NCI-H128 (cell line): Measurements from ENCODE around the gene HLA-C.
"Not testable (repeated sequence)": the region's sequence is repeated elsewhere in the genome, so short reads cannot be mapped to it uniquely, and the experiment has no call there.

Source experiments
- DNase-seq: peaks from one replicate; lab custom pipeline; 2025; ENCODE audit not compliant: unreplicated experiment; lab: John Stamatoyannopoulos, UW

HLA-C gene

DNA sequence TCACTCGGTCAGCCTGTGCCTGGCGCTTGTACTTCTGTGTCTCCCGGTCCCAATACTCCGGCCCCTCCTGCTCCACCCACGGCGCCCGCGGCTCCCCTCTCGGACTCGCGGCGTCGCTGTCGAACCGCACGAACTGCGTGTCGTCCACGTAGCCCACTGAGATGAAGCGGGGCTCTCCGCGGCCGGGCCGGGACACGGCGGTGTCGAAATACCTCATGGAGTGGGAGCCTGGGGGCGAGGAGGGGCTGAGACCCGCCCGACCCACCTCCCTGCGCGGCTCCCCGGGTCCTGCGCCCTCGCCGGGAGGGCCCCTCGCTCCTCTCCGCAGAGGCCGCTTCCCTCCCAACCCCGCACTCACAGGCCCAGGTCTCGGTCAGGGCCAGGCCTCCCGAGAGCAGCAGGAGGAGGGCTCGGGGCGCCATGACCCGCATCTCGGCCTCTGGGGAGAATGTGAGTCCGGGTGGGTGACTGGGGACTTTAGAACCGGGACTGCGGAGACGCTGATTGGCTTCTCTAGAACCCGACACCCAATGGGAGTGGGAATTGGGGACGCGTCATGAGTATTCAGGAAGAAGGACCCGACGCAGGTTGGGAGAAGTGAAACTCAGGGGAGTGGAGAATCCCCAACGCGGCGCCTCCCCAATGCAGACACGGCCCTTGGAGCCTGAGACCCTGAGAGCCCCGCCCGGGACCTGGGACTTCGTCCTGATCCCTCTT lies at the start of gene HLA-C:
Gene HLA-C, minus strand, starts transcription at position 452 of the 717 bp plus-strand sequence. Its CDS starts 21 bp downstream, at position 431.
- DNase-seq, result peak; percentile 5

- no peak for DNase-seq
Measured at GRCh38 chr6:31321005-31321707, 49.3 kb upstream of the HLA-C start.

- DNase-seq, result no peak
Measured at GRCh38 chr6:31317036-31317435, 45.1 kb upstream of the HLA-C start.

DNA sequence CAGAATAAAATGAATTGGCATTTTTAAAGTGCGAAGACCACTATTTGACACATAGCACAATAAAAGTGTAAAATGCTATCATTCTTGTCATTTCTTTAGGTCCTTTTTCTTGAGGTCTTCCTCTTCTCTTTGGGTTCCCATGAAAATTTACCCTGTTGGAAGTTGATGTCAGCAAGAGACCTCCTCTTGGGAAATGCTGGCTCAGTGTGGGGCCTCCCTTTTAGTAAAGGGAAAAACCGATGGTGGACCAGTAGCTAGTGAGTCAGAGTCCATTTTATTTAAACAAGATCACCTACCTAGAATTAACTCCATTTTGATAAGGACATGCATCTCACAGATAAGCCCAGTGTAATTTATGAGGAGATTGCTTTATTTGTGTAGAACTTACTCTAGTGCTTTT lies 37.7 kb upstream of the HLA-C start:
- no peak for DNase-seq

GRCh38 chr6:31308845-31309175 lies 36.9 kb upstream of the HLA-C start:
- no peak for DNase-seq

GRCh38 chr6:31308050-31308844 lies 36.4 kb upstream of the HLA-C start:
- DNase-seq, result no peak

GRCh38 chr6:31307669-31308049 lies 35.8 kb upstream of the HLA-C start:
- no peak for DNase-seq

- no peak for DNase-seq
Measured at GRCh38 chr6:31305703-31306219, 33.9 kb upstream of the HLA-C start.

DNA sequence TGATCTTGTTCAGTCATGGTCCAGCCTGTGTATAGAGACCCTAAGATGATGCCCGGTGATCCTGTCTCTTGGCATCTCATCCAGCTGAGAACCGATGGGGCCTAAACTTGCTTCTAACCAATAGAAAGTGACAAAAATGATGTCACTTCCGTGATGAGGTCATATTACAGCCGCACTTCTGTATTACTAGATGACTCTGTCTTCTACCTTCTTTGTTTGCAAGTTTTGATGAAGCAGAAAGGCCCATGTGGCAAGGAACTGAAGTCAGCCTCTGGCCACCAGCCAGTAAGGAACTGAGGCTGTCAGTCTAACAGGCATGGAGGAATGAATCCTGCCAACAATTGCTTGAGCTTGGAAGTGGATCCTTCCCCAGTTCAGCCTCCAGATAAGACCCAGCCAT lies 32.8 kb upstream of the HLA-C start:
- no peak for DNase-seq

GRCh38 chr6:31300797-31301196 lies 28.9 kb upstream of the HLA-C start:
- no peak for DNase-seq

DNA sequence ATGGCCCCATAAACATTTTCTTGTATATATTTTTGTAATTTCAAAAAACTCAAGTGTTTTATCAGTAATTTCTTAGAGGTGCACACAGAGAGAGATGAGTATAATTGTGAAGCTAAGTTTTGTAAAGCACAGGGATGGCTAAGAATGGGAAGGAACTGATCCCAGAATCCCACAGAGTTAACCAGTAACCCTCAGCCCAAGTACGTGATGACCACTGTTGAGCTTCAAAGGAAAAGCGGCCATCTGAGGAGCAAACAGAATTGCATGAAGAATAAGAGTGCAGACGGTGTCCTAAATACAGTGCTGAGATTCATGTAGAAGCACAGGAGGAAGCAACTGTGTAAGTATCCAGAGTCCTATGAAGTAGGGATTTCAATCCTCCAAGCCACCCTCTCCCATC lies 28.1 kb upstream of the HLA-C start:
- no peak for DNase-seq

DNA sequence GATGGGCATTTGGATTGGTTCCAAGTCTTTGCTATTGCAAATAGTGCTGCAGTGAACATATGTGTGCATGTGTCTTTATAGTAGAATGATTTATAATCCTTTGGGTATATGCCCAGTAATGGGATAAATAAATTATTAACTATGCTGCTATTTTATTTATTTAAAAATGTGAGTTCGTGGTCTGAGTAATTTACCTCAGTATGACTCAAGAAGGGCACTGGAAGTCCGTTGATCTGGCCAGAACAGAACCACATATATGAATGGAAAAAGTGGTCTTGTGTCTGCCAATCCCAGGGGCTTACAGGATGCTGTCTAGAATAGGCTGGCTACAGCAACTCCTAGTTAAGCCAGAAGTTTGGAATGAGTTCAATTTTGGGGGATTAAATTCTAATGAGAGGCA lies 27.6 kb upstream of the HLA-C start:
- DNase-seq, result no peak

GRCh38 chr6:31294056-31294455 lies 22.2 kb upstream of the HLA-C start:
- no peak for DNase-seq

DNA sequence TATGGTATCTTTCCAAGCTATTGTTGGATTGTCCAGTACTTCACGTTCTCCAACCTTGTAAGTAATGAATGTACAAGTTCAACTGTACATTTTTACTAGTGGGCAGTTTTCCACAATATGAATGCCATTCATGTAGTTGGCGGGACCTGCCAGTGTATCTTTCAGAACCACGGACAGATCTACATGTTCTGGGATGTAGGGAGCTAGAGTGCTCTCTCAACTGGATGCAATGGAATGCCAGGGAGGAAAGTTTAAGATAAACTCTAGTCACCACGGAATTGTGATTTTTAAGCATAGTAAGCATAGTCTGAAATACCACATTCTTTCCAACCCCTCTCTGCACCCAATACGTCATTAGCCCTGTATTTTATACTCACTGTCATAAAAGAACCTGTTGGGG lies 21.5 kb upstream of the HLA-C start:
- no peak for DNase-seq

GRCh38 chr6:31289788-31290187 lies 17.9 kb upstream of the HLA-C start:
- no peak for DNase-seq

DNA sequence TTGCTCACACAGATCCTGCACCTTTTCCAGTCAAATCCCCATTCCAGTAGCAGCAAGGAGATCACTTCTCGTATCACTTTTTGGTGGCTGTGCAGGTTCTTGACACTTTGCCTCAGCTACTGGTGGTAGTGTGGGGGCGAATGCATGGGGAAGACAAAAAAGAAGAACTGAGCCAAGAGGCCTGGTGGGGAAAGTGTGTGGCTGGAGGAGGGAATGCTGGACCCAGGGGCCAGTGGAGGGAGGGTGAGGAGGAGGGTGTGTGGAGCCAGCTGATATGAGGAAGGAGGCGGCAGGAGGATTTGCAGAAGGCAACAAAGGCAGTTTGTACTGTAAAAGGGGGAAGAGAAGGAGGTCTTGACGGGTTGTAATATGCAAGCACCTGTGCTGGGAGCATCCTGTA lies 15.7 kb upstream of the HLA-C start:
- no peak for DNase-seq

GRCh38 chr6:31285982-31286381 lies 14.1 kb upstream of the HLA-C start:
- no peak for DNase-seq

DNA sequence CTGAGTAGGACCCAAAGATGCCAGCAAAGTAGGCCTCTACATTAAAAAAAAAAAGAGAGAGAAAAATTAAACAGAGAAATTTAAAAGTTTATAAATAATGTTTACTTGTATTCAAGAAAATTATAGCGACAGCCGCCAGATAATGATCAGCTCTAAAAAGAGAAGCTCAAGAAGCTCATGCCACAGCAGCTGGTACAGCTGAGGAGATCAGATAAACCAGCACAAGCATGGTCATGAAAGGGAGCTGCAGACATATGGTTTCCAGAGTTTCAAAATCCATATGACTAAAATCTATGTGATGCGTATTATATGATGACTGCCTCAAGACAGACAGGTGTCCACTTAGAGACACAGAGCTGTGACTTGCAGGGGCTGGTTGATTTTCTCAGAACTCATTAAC lies 13.6 kb upstream of the HLA-C start:
- DNase-seq, result no peak

DNA sequence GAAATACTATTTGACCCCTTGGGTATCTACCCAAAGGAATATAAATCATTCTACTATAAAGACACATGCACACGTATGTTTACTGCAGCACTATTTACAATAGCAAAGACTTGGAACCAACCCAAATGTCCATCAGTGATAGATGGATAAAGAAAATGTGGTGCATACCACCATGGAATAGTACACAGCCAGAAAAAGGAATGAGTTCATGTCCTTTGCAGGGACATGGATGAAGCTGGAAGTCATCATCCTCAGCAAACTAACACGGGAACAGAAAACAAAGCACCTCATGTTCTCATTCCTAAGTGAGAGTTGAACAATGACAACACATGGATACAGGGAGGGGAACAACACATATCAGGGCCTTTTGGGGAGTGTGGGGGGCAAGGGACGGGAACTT lies 7.8 kb upstream of the HLA-C start:
- DNase-seq, result not testable (repeated sequence)

DNA sequence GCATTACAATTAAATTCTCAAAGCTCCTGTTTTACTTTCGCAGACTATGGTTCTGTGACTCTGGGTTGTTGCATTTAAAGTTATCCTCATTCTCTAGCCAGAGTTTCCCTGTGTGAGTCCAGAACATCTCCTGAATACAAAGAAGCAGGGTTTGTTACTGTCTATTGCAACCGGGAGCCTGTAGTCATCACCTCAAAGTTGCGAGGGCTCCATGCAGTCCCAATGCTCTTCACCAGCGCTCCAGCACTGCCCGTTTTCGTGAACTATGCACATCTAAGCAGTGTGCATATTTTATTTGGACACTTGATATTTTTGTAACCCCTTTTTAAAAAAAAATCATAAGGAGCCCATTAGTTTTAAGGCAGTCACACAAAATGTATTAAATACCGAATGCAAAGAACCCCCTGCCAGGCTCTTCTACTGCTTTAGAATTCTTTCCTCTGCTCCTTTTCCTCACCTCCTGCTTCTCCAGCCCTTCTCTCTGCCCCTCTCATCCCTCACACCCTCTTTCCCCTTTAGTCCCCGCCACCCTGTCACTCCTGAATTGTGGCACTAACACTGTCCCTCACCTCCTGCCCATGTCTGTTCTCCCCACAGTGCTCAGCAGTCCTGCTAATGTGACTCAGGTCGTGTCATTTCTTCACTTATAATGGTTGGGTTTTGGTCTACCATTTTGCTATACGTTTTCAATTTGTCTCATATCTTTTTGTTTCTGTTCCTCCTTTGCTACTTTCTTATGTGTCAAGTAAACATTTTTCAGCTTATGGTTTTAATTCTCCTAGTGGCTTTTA lies 1.1 kb upstream of the HLA-C start:
- DNase-seq, result no peak

DNA sequence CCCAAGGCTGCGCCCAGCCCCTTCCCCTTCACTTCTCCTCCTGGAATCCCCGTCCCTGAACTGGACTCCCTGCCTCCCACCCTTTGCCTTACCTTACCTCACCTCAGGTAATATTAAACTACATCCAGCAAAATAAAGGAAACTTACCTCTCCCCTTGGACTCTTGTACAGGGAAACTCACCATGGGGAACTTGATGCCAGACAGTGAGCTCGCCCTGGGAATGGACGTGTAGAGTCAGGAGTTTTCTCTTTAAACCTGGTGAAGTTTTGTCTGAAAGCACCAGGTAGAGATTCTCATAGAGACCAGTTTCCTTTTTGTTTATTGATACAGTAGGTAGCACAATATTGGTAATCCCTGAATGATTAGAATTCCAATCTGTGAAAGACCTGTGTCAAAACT lies 544 bp upstream of the HLA-C start:
- no peak for DNase-seq
